HepG2 (cell line): ENCODE results near the gene PIGL. TPM values are rescaled to one million over a fixed set of nuclear protein-coding genes. Genes with fewer than 3 reads are reported as not detected.

ENCODE experiments used
- microRNA counts: library from miRNA; unstranded; fragments of <30 nt; microRNA quantifications from one replicate; lab custom pipeline; 2015
- microRNA-seq: library from miRNA; unstranded; fragments of <30 nt; microRNA quantifications from one replicate; pipeline ENCODE4, GENCODE V29; 2020
- polyA plus RNA-seq, 8 experiments: library from polyadenylated mRNA; depleted of rRNA in 3 of 8; stranded (reverse) in 7 of 8; unstranded in 1 of 8; fragments of >200 nt; fragmentation: Illumina TruSeq in 4 of 8; extraction: Trizol in 4 of 8; gene quantifications; 2 replicates each; pipeline versions ENCODE4 v1.2.1 to v1.2.3, GENCODE V29; 2011 to 2016; ENCODE audit warnings: low read depth in 4 of 8, missing spikeins in 1 of 8, mixed read lengths in 1 of 8; ENCODE audit not compliant: insufficient read depth in 1 of 8
- small RNA-seq, 3 experiments: library from RNA; depleted of rRNA; stranded (forward); fragments of <200 nt; gene quantifications; one replicate each; pipeline ENCODE3, GENCODE V24; 2012; ENCODE audit warnings: low read depth in 2 of 3, low replicate concordance in 1 of 3; ENCODE audit not compliant: insufficient read length in 3 of 3, insufficient read depth in 2 of 3
- total RNA-seq, 5 experiments: library from RNA; depleted of rRNA; stranded (reverse); fragments of >200 nt; fragmentation: Illumina TruSeq; extraction: Trizol; gene quantifications; 2 replicates each; pipeline ENCODE4 v1.2.3, GENCODE V29; 2016; ENCODE audit warnings: low read depth in 1 of 5

PIGL gene
- total and polyA plus RNA-seq, 2 of the 13 experiments (the other 11 are each of a cell fraction or from before 2014, with no cell fraction given): 28.5 to 63.8 TPM

MicroRNA genes within 50 kb of the gene (microRNA counts, 767-probe panel; counts per million panel counts)
- not detected for microRNA hsa-miR-1288 (lab: Ali Mortazavi, UCI)

Small RNAs within 50 kb of the gene (microRNA-seq; reads per million reads assigned to microRNA genes)
- gene MIR1288: 0.51 reads per million

Small RNAs within 50 kb of the gene (small RNA-seq; reads per million reads assigned to genes)
- gene MIR1288: 0 reads per million in 3 experiments

Other genes starting within 250 kb of the PIGL start
- gene ZSWIM7, start 217.5 kb upstream of the PIGL start, total RNA-seq (2016; rRNA removed; fragmentation: Illumina TruSeq; extraction: Trizol): 13.1 and 16.8 TPM in 2 replicates
- gene ZSWIM7, start 217.5 kb upstream of the PIGL start, polyA plus RNA-seq (2011; rRNA removed): 24.9 and 28.1 TPM in 2 replicates
- 22.7 and 24.3 TPM in 2 replicates for gene TTC19, start 217.4 kb upstream of the PIGL start, total RNA-seq (2016; rRNA removed; fragmentation: Illumina TruSeq; extraction: Trizol)
- 4.4 and 5.6 TPM in 2 replicates for gene TTC19, start 217.4 kb upstream of the PIGL start, polyA plus RNA-seq (2011; rRNA removed)
- 57.0 and 80.4 TPM in 2 replicates for gene NCOR1, start 1.7 kb upstream of the PIGL start, total RNA-seq (2016; rRNA removed; fragmentation: Illumina TruSeq; extraction: Trizol)
- gene NCOR1, start 1.7 kb upstream of the PIGL start, polyA plus RNA-seq (2011; rRNA removed): 65.5 and 71.7 TPM in 2 replicates
- gene CENPV, start 136.3 kb downstream of the PIGL start, total RNA-seq (2016; rRNA removed; fragmentation: Illumina TruSeq; extraction: Trizol): 216 and 292 TPM in 2 replicates
- gene CENPV, start 136.3 kb downstream of the PIGL start, polyA plus RNA-seq (2011; rRNA removed): 159 and 193 TPM in 2 replicates
- gene UBB, start 163.9 kb downstream of the PIGL start, total RNA-seq (2016; rRNA removed; fragmentation: Illumina TruSeq; extraction: Trizol): 2,066 and 2,598 TPM in 2 replicates
- 1,130 and 1,263 TPM in 2 replicates for gene UBB, start 163.9 kb downstream of the PIGL start, polyA plus RNA-seq (2011; rRNA removed)
- gene TRPV2, start 198.4 kb downstream of the PIGL start, total RNA-seq (2016; rRNA removed; fragmentation: Illumina TruSeq; extraction: Trizol): 7.3 and 13.6 TPM in 2 replicates
- gene TRPV2, start 198.4 kb downstream of the PIGL start, polyA plus RNA-seq (2011; rRNA removed): 21.3 and 37.6 TPM in 2 replicates